ENCODE measurements around the gene MIOX. TPM values are rescaled to one million over a fixed set of nuclear protein-coding genes. Genes with fewer than 3 reads are reported as not detected.

MIOX gene
- total and polyA plus RNA-seq, 2 of the 13 experiments (the other 11 are each of a cell fraction or from before 2014, with no cell fraction given) = 1.5 to 2.9 TPM

DNA sequence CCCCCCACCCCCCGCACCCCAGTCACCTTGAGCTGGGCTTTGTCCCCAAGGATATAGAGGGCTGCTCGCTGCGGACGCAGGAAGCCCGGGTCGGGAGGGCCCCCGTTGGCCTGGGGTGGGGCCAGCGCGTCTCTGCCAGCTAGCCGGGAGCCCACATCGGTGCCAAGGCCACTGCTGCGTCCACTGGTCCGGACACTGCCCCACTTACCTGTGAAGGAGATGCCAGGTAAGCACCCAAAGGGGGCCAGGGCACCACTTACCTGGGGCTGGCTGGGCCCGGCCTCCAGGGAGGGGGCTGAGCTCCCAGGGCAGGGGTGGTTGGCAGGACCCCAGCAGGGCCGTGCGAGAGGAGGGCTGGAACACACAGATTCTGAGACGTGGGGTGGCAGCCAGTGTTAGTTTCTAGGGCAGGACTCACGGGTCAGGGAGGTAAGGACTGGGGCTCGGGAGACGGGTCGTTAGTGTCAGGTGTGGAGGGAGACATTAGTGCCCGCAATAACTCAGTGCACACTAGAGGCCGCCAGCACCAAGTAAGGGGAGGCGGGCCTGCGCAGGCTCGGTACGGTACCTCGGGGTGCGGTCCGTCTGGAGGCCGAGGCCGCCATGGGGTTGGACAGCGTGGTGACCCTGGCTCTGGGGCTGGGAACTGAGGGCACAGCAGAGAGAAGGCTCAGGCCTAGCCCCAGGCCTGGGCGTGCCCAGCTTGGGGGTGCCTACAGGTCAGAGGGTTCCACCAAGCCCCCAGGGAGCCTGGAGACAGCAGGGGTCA lies 30.0 kb upstream of the MIOX start (continued):
- TF ChIP-seq, protein P1, sequence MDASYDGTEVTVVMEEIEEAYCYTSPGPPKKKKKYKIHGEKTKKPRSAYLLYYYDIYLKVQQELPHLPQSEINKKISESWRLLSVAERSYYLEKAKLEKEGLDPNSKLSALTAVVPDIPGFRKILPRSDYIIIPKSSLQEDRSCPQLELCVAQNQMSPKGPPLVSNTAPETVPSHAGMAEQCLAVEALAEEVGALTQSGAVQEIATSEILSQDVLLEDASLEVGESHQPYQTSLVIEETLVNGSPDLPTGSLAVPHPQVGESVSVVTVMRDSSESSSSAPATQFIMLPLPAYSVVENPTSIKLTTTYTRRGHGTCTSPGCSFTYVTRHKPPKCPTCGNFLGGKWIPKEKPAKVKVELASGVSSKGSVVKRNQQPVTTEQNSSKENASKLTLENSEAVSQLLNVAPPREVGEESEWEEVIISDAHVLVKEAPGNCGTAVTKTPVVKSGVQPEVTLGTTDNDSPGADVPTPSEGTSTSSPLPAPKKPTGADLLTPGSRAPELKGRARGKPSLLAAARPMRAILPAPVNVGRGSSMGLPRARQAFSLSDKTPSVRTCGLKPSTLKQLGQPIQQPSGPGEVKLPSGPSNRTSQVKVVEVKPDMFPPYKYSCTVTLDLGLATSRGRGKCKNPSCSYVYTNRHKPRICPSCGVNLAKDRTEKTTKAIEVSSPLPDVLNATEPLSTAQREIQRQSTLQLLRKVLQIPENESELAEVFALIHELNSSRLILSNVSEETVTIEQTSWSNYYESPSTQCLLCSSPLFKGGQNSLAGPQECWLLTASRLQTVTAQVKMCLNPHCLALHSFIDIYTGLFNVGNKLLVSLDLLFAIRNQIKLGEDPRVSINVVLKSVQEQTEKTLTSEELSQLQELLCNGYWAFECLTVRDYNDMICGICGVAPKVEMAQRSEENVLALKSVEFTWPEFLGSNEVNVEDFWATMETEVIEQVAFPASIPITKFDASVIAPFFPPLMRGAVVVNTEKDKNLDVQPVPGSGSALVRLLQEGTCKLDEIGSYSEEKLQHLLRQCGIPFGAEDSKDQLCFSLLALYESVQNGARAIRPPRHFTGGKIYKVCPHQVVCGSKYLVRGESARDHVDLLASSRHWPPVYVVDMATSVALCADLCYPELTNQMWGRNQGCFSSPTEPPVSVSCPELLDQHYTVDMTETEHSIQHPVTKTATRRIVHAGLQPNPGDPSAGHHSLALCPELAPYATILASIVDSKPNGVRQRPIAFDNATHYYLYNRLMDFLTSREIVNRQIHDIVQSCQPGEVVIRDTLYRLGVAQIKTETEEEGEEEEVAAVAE (CRISPR knock-in tag; IDR thresholded peaks at IDR 0.05; ENCODE audit: borderline replicate concordance) = no peak
- TF ChIP-seq TCF7L2 (IDR thresholded peaks at IDR 0.05; ENCODE audit: low read depth, low read length) (no peak), RARG (CRISPR knock-in tag; IDR thresholded peaks at IDR 0.05; ENCODE audit: low read depth) (no peak), ZBTB38 (CRISPR knock-in tag; IDR thresholded peaks at IDR 0.05) (0 out of 2 replicates have a peak, but pooled peaks have one; percentile 17), ZNF260 (CRISPR knock-in tag; IDR thresholded peaks at IDR 0.05; ENCODE audit: borderline replicate concordance, low read depth) (no peak), KDM5A (IDR thresholded peaks at IDR 0.05; ENCODE audit: borderline replicate concordance, low read length) (no peak), STAG1 (CRISPR knock-in tag; IDR thresholded peaks at IDR 0.05) (peak; percentile 55)
- TF ChIP-seq, protein P2, sequence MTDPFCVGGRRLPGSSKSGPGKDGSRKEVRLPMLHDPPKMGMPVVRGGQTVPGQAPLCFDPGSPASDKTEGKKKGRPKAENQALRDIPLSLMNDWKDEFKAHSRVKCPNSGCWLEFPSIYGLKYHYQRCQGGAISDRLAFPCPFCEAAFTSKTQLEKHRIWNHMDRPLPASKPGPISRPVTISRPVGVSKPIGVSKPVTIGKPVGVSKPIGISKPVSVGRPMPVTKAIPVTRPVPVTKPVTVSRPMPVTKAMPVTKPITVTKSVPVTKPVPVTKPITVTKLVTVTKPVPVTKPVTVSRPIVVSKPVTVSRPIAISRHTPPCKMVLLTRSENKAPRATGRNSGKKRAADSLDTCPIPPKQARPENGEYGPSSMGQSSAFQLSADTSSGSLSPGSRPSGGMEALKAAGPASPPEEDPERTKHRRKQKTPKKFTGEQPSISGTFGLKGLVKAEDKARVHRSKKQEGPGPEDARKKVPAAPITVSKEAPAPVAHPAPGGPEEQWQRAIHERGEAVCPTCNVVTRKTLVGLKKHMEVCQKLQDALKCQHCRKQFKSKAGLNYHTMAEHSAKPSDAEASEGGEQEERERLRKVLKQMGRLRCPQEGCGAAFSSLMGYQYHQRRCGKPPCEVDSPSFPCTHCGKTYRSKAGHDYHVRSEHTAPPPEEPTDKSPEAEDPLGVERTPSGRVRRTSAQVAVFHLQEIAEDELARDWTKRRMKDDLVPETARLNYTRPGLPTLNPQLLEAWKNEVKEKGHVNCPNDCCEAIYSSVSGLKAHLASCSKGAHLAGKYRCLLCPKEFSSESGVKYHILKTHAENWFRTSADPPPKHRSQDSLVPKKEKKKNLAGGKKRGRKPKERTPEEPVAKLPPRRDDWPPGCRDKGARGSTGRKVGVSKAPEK (CRISPR knock-in tag; IDR thresholded peaks at IDR 0.05; ENCODE audit: borderline replicate concordance) = no peak
- TF ChIP-seq, protein P3, sequence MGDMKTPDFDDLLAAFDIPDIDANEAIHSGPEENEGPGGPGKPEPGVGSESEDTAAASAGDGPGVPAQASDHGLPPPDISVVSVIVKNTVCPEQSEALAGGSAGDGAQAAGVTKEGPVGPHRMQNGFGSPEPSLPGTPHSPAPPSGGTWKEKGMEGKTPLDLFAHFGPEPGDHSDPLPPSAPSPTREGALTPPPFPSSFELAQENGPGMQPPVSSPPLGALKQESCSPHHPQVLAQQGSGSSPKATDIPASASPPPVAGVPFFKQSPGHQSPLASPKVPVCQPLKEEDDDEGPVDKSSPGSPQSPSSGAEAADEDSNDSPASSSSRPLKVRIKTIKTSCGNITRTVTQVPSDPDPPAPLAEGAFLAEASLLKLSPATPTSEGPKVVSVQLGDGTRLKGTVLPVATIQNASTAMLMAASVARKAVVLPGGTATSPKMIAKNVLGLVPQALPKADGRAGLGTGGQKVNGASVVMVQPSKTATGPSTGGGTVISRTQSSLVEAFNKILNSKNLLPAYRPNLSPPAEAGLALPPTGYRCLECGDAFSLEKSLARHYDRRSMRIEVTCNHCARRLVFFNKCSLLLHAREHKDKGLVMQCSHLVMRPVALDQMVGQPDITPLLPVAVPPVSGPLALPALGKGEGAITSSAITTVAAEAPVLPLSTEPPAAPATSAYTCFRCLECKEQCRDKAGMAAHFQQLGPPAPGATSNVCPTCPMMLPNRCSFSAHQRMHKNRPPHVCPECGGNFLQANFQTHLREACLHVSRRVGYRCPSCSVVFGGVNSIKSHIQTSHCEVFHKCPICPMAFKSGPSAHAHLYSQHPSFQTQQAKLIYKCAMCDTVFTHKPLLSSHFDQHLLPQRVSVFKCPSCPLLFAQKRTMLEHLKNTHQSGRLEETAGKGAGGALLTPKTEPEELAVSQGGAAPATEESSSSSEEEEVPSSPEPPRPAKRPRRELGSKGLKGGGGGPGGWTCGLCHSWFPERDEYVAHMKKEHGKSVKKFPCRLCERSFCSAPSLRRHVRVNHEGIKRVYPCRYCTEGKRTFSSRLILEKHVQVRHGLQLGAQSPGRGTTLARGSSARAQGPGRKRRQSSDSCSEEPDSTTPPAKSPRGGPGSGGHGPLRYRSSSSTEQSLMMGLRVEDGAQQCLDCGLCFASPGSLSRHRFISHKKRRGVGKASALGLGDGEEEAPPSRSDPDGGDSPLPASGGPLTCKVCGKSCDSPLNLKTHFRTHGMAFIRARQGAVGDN (CRISPR knock-in tag; IDR thresholded peaks at IDR 0.05) = peak; percentile 19; the same call in 1 of the 2 replicates
